ENCODE measurements around the gene HSPA14.
"Not testable (repeated sequence)": the region's sequence is repeated elsewhere in the genome, so short reads cannot be mapped to it uniquely, and the experiment has no call there.

The HSPA14 gene

DNA sequence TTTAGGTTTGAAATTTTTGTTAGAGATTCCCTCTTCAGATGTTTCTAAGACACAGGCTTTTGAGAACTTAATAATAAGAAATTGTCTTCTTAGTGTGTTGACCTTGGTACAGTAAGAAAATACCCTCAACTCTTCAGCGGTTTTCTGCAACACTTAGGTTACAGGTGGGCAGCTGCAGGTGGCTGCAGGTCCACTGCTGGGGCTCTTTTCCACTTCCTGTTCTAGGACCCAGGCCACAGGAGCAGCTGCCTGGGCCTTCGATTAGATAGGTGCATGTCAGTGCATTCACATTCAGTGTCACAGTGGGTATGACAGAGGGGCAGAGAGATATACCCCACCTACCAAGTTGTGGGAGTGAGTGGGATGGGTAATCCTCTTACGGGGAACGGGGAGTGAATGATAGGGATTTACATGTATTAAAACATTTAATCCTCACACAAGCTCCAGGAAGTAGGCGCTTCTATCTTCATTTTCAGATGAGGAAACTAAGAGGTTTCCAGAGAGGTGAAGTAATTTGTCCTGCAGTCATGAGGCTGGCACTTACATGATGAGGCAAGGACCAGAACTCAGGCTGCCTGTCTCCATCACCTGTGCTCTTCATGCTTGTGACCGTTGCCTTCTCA lies 20.3 kb downstream of the HSPA14 start:
- H3K4me3 ChIP-seq (ENCODE audit: low read depth, low read length), result no peak overlapping the region
- H3K36me3 ChIP-seq, result no peaks in the 10 kb centered on the region; the same call in 1 of the 2 replicates
- H3K9me3 ChIP-seq (ENCODE audit: severe bottlenecking), result no peaks in the 10 kb centered on the region
- H3K27ac ChIP-seq, result no peak overlapping the region; the same call in 1 of the 2 replicates
- no peaks in the 10 kb centered on the region for H3K27me3 ChIP-seq (ENCODE audit: insufficient read depth, low read depth, severe bottlenecking)
- peak; percentile 55 for DNase-seq
- TF ChIP-seq, protein P1, sequence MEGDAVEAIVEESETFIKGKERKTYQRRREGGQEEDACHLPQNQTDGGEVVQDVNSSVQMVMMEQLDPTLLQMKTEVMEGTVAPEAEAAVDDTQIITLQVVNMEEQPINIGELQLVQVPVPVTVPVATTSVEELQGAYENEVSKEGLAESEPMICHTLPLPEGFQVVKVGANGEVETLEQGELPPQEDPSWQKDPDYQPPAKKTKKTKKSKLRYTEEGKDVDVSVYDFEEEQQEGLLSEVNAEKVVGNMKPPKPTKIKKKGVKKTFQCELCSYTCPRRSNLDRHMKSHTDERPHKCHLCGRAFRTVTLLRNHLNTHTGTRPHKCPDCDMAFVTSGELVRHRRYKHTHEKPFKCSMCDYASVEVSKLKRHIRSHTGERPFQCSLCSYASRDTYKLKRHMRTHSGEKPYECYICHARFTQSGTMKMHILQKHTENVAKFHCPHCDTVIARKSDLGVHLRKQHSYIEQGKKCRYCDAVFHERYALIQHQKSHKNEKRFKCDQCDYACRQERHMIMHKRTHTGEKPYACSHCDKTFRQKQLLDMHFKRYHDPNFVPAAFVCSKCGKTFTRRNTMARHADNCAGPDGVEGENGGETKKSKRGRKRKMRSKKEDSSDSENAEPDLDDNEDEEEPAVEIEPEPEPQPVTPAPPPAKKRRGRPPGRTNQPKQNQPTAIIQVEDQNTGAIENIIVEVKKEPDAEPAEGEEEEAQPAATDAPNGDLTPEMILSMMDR (IDR thresholded peaks at IDR 0.05; ENCODE audit: low read depth, low read length), result no peak

DNA sequence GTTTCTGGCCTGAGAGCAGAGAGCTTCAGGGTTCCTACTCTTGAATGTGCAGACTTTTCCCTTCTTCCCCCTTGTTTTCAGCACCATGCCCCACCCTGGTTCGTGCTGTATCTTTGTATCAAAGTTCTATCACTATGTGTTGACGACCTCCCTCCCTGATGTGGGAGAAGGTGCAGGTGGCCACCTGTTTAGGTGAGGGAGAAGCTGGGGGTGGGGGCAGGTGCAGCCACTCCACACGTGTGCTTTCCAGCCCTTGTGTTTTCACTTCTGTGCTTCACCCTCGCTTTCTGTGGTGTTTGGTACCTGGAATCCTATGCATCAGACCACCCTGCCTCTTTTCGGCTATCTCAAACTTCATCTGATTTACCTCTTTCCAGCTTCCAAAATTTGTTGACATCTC lies 20.9 kb downstream of the HSPA14 start:
- Histone ChIP-seq H3K4me3 (ENCODE audit: low read depth, low read length) (no peak overlapping the region), H3K9me3 (ENCODE audit: severe bottlenecking) (no peaks in the 10 kb centered on the region), H3K36me3 (no peaks in the 10 kb centered on the region; the same call in 1 of the 2 replicates), H3K27me3 (ENCODE audit: insufficient read depth, low read depth, severe bottlenecking) (no peaks in the 10 kb centered on the region), H3K27ac (no peak overlapping the region; the same call in 1 of the 2 replicates)
- TF ChIP-seq, protein P1 (IDR thresholded peaks at IDR 0.05; ENCODE audit: low read depth, low read length), result no peak
- no peak for DNase-seq

DNA sequence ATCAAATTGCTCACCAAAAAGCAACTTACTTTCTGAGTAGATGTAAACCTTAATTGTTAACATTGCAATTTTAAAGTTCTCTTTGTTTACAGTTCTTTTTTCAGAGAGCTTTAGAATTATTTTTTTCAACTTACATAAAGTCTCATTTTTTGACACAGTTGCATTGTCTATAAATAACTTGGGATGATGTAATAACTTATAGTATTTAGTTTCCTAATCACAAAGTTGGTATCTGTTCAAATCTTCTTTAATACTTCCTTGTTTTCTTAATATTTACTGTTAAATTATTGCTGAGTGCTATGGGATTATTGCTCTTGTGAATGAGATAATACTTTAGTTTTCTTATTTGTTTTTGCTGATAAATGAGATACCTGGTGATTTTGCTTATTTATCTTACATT lies 21.7 kb downstream of the HSPA14 start:
- H3K4me3 ChIP-seq (ENCODE audit: low read depth, low read length), result no peak overlapping the region
- H3K27me3 ChIP-seq (ENCODE audit: insufficient read depth, low read depth, severe bottlenecking), result no peaks in the 10 kb centered on the region
- DNase-seq, result no peak
- no peak overlapping the region for H3K27ac ChIP-seq
- no peaks in the 10 kb centered on the region for H3K9me3 ChIP-seq (ENCODE audit: severe bottlenecking)
- TF ChIP-seq, protein P1 (IDR thresholded peaks at IDR 0.05; ENCODE audit: low read depth, low read length), result no peak
- H3K36me3 ChIP-seq, result no peaks in the 10 kb centered on the region; the same call in 1 of the 2 replicates

DNA sequence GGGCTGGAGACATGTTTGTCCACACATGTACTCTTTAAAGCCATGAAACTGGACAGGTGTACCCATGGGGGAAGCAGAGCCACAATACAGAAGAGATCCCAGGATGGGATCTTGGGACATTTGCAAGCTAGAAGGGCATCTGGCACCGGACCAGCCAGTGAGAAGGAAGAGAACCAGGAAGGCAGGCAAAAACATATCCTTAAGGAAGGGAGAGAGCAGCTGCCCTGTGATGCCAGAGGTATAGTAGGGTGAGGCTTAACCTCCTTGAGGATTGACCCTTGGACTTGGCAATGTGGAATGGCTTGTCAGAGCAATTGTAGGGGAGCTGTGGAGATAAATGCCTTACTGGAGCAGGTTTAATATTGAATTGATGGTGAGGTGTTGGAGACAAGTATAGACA lies 22.7 kb downstream of the HSPA14 start:
- Histone ChIP-seq H3K36me3 (no peaks in the 10 kb centered on the region; the same call in 1 of the 2 replicates), H3K4me3 (ENCODE audit: low read depth, low read length) (no peak overlapping the region), H3K27me3 (ENCODE audit: insufficient read depth, low read depth, severe bottlenecking) (no peaks in the 10 kb centered on the region), H3K27ac (no peak overlapping the region), H3K9me3 (ENCODE audit: severe bottlenecking) (no peaks in the 10 kb centered on the region)
- TF ChIP-seq, protein P1 (IDR thresholded peaks at IDR 0.05; ENCODE audit: low read depth, low read length), result no peak
- no peak for DNase-seq

DNA sequence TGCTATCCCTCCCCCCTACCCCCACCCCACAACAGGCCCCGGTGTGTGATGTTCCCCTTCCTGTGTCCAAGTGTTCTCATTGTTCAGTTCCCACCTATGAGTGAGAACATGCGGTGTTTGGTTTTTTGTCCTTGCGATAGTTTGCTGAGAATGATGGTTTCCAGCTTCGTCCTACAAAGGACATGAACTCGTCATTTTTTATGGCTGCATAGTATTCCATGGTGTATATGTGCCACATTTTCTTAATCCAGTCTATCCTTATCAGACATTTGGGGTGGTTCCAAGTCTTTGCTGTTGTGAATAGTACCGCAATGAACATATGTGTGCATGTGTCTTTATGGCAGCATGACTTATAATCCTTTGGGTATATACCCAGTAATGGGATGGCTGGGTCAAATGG lies 26.4 kb downstream of the HSPA14 start:
- H3K36me3 ChIP-seq; H3K9me3 ChIP-seq (ENCODE audit: severe bottlenecking); H3K4me3 ChIP-seq (ENCODE audit: low read depth, low read length); DNase-seq; H3K27ac ChIP-seq; H3K27me3 ChIP-seq (ENCODE audit: insufficient read depth, low read depth, severe bottlenecking): not testable (repeated sequence)

DNA sequence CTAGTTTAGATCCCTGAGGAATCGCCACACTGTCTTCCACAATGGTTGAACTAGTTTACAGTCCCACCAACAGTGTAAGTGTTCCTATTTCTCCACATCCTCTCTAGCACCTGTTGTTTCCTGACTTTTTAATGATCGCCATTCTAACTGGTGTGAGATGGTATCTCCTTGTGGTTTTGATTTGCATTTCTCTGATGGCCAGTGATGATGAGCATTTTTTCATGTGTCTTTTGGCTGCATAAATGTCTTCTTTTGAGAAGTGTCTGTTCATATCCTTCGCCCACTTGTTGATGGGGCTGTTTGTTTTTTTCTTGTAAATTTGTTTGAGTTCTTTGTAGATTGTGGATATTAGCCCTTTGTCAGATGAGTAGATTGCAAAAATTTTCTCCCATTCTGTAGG lies 26.8 kb downstream of the HSPA14 start:
- H3K36me3 ChIP-seq, result not testable (repeated sequence)

More for the DNA sequence above, 26.8 kb downstream of the HSPA14 start:
- not testable (repeated sequence) for H3K27ac ChIP-seq; H3K27me3 ChIP-seq (ENCODE audit: insufficient read depth, low read depth, severe bottlenecking); H3K9me3 ChIP-seq (ENCODE audit: severe bottlenecking); DNase-seq; H3K4me3 ChIP-seq (ENCODE audit: low read depth, low read length)

Measured in WERI-Rb-1 (cell line).